Neural cell (in vitro differentiated cells): ENCODE data around the gene FBXO48. TPM values are rescaled to one million over a fixed set of nuclear protein-coding genes. Genes with fewer than 3 reads are reported as not detected.
"Not testable (repeated sequence)": the region's sequence is repeated elsewhere in the genome, so short reads cannot be mapped to it uniquely, and the experiment has no call there.

Source experiments
- H2AFZ ChIP-seq: fragments of 200-600, 300-800 bp; sonication (generic), shearing (Covaris generic); 2 replicates; pipeline ENCODE4 v1.6.0; 2014; ENCODE audit warnings: low read depth, mild to moderate bottlenecking, antibody characterized with exemption, low read length, moderate library complexity
- H3F3A ChIP-seq: fragments of 200-600 bp; shearing (Covaris generic); 2 replicates; pipeline ENCODE4 v1.6.1; 2016; ENCODE audit warnings: mild to moderate bottlenecking, moderate library complexity, mixed read lengths, antibody characterized with exemption, low read length; ENCODE audit not compliant: insufficient read depth, poor library complexity, severe bottlenecking
- H3K27ac ChIP-seq: fragments of 200-600, 300-800 bp; sonication (generic), shearing (Covaris generic); 2 replicates; pipeline ENCODE4 v1.5.1; 2014; ENCODE audit warnings: mild to moderate bottlenecking, low read length, moderate library complexity
- H3K27me3 ChIP-seq: fragments of 300-800, 200-600 bp; sonication (generic), shearing (Covaris generic); 2 replicates; pipeline ENCODE4 v1.6.0; 2014; ENCODE audit warnings: mild to moderate bottlenecking, low read depth, low read length, moderate library complexity; ENCODE audit not compliant: insufficient read depth
- H3K36me3 ChIP-seq: fragments of 300-800, 200-600 bp; sonication (generic), shearing (Covaris generic); 2 replicates; pipeline ENCODE4 v1.5.1; 2014; ENCODE audit warnings: mild to moderate bottlenecking, antibody characterized with exemption, low read length, moderate library complexity; ENCODE audit not compliant: insufficient read depth
- H3K4me2 ChIP-seq: fragments of 300-800, 200-600 bp; sonication (generic), shearing (Covaris generic); 2 replicates; pipeline ENCODE4 v1.6.0; 2014; ENCODE audit warnings: mild to moderate bottlenecking, low read length
- H3K4me3 ChIP-seq: fragments of 300-800, 200-600 bp; sonication (generic), shearing (Covaris generic); 2 replicates; pipeline ENCODE4 v1.5.1; 2014; ENCODE audit warnings: mild to moderate bottlenecking, low read length, moderate library complexity
- H3K79me2 ChIP-seq: fragments of 200-600 bp; shearing (Covaris generic); replicated peaks from 2 replicates; pipeline ENCODE4 v1.6.0; 2014; ENCODE audit warnings: mild to moderate bottlenecking, low read length, moderate library complexity; ENCODE audit not compliant: insufficient read depth
- H3K9ac ChIP-seq: fragments of 300-800, 200-600 bp; sonication (generic), shearing (Covaris generic); 2 replicates; pipeline ENCODE4 v1.6.1; 2016; ENCODE audit warnings: mild to moderate bottlenecking, low read length, mixed read lengths
- H3K9me2 ChIP-seq: fragments of 200-600 bp; shearing (Covaris generic); 2 replicates; pipeline ENCODE4 v1.6.1; 2016; ENCODE audit warnings: mild to moderate bottlenecking, low read length, mixed read lengths; ENCODE audit not compliant: insufficient read depth
- H3K9me3 ChIP-seq: fragments of 200-600, 300-800 bp; sonication (generic), shearing (Covaris generic); 2 replicates; pipeline ENCODE4 v1.6.1; 2016; ENCODE audit warnings: mild to moderate bottlenecking, mixed run types, low read length, moderate library complexity, mixed read lengths
- H4K20me1 ChIP-seq: fragments of 200-600 bp; shearing (Covaris generic); 2 replicates; pipeline ENCODE4 v1.6.1; 2016; ENCODE audit warnings: mild to moderate bottlenecking, mixed run types; ENCODE audit not compliant: insufficient read depth
- EP300 ChIP-seq: fragments of 450-650 bp; conservative IDR thresholded peaks from 2 replicates; pipeline ENCODE4 v1.6.1; 2014; ENCODE audit warnings: antibody characterized with exemption, mild to moderate bottlenecking, moderate library complexity; ENCODE audit not compliant: poor library complexity, severe bottlenecking
- EZH2 ChIP-seq: fragments of 200-600, 300-800 bp; shearing (Covaris generic), sonication (generic); IDR thresholded peaks from 2 replicates; pipeline ENCODE4 v1.6.1; 2014; ENCODE audit warnings: antibody characterized with exemption, low read length, borderline replicate concordance, mild to moderate bottlenecking; ENCODE audit not compliant: insufficient read depth, poor library complexity, severe bottlenecking
- MXI1 ChIP-seq: fragments of 450-650 bp; conservative IDR thresholded peaks from 2 replicates; pipeline ENCODE4 v1.6.1; 2014; ENCODE audit warnings: antibody characterized with exemption, mild to moderate bottlenecking; ENCODE audit not compliant: poor library complexity, severe bottlenecking
- POLR2AphosphoS5 ChIP-seq: IDR thresholded peaks from 2 replicates; pipeline ENCODE4 v1.6.1; 2012
- RAD21 ChIP-seq: fragments of 450-650 bp; conservative IDR thresholded peaks from 2 replicates; pipeline ENCODE4 v1.6.1; 2014; ENCODE audit warnings: antibody characterized with exemption, mild to moderate bottlenecking, moderate library complexity
- SMC3 ChIP-seq: fragments of 450-650 bp; conservative IDR thresholded peaks from 2 replicates; pipeline ENCODE4 v1.6.1; 2014; ENCODE audit warnings: antibody characterized with exemption, mild to moderate bottlenecking, moderate library complexity; ENCODE audit not compliant: poor library complexity
- TAF1 ChIP-seq: IDR thresholded peaks from 2 replicates; pipeline ENCODE4 v1.6.1; 2012; ENCODE audit warnings: low read depth
- polyA plus RNA-seq: library from polyadenylated mRNA; depleted of rRNA; stranded (reverse); fragments of >200 nt; gene quantifications from 2 replicates; pipeline ENCODE4 v1.2.3, GENCODE V29; 2014
- TF ChIP-seq, protein P1 (sequence below): fragments of 450-650 bp; IDR thresholded peaks from 2 replicates; pipeline ENCODE4 v1.5.1; 2014; ENCODE audit warnings: antibody characterized with exemption, mild to moderate bottlenecking, moderate library complexity; ENCODE audit not compliant: poor library complexity, severe bottlenecking
- TF ChIP-seq, protein P2 (sequence below): IDR thresholded peaks from 2 replicates; pipeline ENCODE4 v1.6.1; 2012; ENCODE audit warnings: borderline replicate concordance

Gene FBXO48
- polyA plus RNA-seq, 1 donor from 2014 or later: 0.45 TPM

DNA sequence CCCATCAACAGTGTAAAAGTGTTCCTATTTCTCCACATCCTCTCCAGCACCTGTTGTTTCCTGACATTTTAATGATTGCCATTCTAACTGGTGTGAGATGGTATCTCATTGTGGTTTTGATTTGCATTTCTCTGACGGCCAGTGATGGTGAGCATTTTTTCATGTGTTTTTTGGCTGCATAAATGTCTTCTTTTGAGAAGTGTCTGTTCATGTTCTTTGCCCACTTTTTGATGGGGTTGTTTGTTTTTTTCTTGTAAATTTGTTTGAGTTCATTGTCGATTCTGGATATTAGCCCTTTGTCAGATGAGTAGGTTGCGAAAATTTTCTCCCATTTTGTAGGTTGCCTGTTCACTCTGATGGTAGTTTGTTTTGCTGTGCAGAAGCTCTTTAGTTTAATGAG lies 20.7 kb downstream of the FBXO48 start:
- H3K9ac ChIP-seq, H3K79me2 ChIP-seq, H2AFZ ChIP-seq, H3K4me3 ChIP-seq, H3K36me3 ChIP-seq, H3K9me3 ChIP-seq, H3K9me2 ChIP-seq, H3K27me3 ChIP-seq, H4K20me1 ChIP-seq, H3K4me2 ChIP-seq, H3F3A ChIP-seq, H3K27ac ChIP-seq: not testable (repeated sequence)

DNA sequence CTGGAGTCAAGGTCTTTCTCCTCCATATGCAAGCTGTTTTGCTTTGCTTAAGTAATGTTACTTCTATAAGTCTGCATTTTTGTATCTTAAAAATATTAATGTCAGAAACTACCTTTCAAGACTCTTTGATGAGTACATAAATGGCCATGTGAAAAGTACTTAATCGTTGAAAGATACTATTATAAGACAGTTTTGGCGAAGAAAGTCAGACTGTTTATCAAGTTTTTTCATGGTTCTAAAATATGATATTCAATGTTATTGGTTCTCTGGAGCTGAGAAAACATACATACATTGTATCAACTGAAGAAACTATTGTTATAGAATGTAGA lies 25.1 kb downstream of the FBXO48 start:
- Histone ChIP-seq H3K4me2 (no peak overlapping the region), H3F3A (no peaks in the 10 kb centered on the region), H3K79me2 (no peaks in the 10 kb centered on the region), H4K20me1 (no peaks in the 10 kb centered on the region), H3K4me3 (no peak overlapping the region), H3K27me3 (no peaks in the 10 kb centered on the region), H3K36me3 (no peaks in the 10 kb centered on the region), H2AFZ (no peak overlapping the region), H3K9me3 (no peaks in the 10 kb centered on the region), H3K9ac (no peak overlapping the region), H3K9me2 (no peaks in the 10 kb centered on the region), H3K27ac (no peak overlapping the region)
- TF ChIP-seq POLR2AphosphoS5: no peak
- no peak for TF ChIP-seq RAD21
- no peak for TF ChIP-seq SMC3
- TF ChIP-seq TAF1: no peak
- TF ChIP-seq, protein P1, sequence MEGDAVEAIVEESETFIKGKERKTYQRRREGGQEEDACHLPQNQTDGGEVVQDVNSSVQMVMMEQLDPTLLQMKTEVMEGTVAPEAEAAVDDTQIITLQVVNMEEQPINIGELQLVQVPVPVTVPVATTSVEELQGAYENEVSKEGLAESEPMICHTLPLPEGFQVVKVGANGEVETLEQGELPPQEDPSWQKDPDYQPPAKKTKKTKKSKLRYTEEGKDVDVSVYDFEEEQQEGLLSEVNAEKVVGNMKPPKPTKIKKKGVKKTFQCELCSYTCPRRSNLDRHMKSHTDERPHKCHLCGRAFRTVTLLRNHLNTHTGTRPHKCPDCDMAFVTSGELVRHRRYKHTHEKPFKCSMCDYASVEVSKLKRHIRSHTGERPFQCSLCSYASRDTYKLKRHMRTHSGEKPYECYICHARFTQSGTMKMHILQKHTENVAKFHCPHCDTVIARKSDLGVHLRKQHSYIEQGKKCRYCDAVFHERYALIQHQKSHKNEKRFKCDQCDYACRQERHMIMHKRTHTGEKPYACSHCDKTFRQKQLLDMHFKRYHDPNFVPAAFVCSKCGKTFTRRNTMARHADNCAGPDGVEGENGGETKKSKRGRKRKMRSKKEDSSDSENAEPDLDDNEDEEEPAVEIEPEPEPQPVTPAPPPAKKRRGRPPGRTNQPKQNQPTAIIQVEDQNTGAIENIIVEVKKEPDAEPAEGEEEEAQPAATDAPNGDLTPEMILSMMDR: no peak
- TF ChIP-seq EZH2: no peak
- TF ChIP-seq MXI1: no peak
- TF ChIP-seq, protein P2, sequence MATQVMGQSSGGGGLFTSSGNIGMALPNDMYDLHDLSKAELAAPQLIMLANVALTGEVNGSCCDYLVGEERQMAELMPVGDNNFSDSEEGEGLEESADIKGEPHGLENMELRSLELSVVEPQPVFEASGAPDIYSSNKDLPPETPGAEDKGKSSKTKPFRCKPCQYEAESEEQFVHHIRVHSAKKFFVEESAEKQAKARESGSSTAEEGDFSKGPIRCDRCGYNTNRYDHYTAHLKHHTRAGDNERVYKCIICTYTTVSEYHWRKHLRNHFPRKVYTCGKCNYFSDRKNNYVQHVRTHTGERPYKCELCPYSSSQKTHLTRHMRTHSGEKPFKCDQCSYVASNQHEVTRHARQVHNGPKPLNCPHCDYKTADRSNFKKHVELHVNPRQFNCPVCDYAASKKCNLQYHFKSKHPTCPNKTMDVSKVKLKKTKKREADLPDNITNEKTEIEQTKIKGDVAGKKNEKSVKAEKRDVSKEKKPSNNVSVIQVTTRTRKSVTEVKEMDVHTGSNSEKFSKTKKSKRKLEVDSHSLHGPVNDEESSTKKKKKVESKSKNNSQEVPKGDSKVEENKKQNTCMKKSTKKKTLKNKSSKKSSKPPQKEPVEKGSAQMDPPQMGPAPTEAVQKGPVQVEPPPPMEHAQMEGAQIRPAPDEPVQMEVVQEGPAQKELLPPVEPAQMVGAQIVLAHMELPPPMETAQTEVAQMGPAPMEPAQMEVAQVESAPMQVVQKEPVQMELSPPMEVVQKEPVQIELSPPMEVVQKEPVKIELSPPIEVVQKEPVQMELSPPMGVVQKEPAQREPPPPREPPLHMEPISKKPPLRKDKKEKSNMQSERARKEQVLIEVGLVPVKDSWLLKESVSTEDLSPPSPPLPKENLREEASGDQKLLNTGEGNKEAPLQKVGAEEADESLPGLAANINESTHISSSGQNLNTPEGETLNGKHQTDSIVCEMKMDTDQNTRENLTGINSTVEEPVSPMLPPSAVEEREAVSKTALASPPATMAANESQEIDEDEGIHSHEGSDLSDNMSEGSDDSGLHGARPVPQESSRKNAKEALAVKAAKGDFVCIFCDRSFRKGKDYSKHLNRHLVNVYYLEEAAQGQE: no peak
- no peak for TF ChIP-seq EP300

DNA sequence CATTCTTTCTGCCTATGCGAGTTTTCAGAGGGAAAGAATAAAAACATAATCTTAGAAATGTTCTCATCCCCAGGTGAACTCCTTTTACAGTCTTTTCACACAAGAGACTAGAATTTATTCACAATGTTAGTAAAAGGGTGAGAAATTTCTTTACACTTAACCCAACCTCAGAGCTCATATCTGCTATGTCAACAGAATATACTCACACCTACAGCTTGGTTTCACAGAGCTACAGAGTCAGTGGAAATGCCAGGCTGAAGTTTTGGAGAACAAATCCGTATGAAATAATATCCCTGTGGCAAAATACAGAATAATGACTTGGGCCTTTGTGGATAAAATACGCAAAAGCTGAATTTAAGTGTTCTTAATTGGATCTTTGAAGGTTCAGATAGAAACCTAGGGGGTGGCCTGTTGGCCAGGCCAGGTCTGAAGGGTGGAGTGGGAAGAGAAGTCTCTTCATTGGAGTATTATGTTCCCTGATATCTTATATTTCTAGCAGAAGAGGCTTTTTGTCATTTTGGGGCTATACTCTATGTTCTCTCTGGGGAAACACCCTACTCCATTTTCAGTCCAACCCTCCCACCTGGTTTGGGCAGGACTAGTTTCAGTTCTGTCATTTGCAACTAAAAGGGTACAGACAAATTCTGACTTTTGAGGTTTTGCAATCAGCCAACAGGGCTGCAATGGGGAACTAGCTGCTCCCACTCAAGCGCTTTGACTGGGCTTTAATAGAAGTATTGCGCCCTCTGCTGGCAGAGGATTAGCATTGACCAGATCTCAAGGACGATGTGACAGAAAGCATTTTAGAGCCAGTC lies 25.7 kb downstream of the FBXO48 start:
- Histone ChIP-seq H2AFZ (no peak overlapping the region), H3K79me2 (no peaks in the 10 kb centered on the region), H3K27me3 (no peaks in the 10 kb centered on the region)

More for the DNA sequence above, 25.7 kb downstream of the FBXO48 start:
- Histone ChIP-seq H3K4me3 (no peak overlapping the region), H3K27ac (no peak overlapping the region), H3K36me3 (no peaks in the 10 kb centered on the region), H3K9ac (no peak overlapping the region), H3F3A (no peaks in the 10 kb centered on the region), H3K9me2 (no peaks in the 10 kb centered on the region), H4K20me1 (no peaks in the 10 kb centered on the region), H3K9me3 (no peaks in the 10 kb centered on the region), H3K4me2 (no peak overlapping the region)
- TF ChIP-seq MXI1: no peak
- peak; percentile 93 for TF ChIP-seq SMC3
- peak; percentile 93 for TF ChIP-seq RAD21
- TF ChIP-seq, protein P1: peak; percentile 94
- TF ChIP-seq, protein P2: no peak
